Activated T-helper 9 cell treated with anti-CD3 and anti-CD28 coated beads, Interleukin-2, amount 50 U/mL, for 16 hours (primary cell): Measurements from ENCODE around the gene RAPGEF5.

Experiments used
- DNase-seq: peaks from one replicate; pipeline ENCODE4 v3.0.0-alpha.2; 2020; ENCODE audit warnings: low read depth

Gene RAPGEF5

GRCh38 chr7:22150221-22150620 is 206.7 kb downstream of the RAPGEF5 start:
- DNase-seq = no peak

GRCh38 chr7:22147868-22148267 is 209.1 kb downstream of the RAPGEF5 start:
- DNase-seq = no peak

GRCh38 chr7:22146961-22147512 is 209.9 kb downstream of the RAPGEF5 start:
- DNase-seq = no peak

- no peak for DNase-seq
Observed at GRCh38 chr7:22144950-22145349, 212.0 kb downstream of the RAPGEF5 start.

GRCh38 chr7:22143491-22143890 is 213.5 kb downstream of the RAPGEF5 start:
- no peak for DNase-seq

- no peak for DNase-seq
Observed at GRCh38 chr7:22142572-22142971, 214.4 kb downstream of the RAPGEF5 start.

GRCh38 chr7:22141355-22141754 is 215.6 kb downstream of the RAPGEF5 start:
- no peak for DNase-seq

GRCh38 chr7:22140578-22140977 is 216.4 kb downstream of the RAPGEF5 start:
- DNase-seq = no peak

- no peak for DNase-seq
Observed at GRCh38 chr7:22138886-22139285, 218.1 kb downstream of the RAPGEF5 start.

GRCh38 chr7:22138106-22138505 is 218.8 kb downstream of the RAPGEF5 start:
- DNase-seq = no peak

GRCh38 chr7:22137466-22137865 is 219.5 kb downstream of the RAPGEF5 start:
- no peak for DNase-seq

GRCh38 chr7:22137026-22137425 is 219.9 kb downstream of the RAPGEF5 start:
- DNase-seq = no peak

GRCh38 chr7:22129819-22130580 is 227.0 kb downstream of the RAPGEF5 start:
- no peak for DNase-seq

- no peak for DNase-seq
Observed at GRCh38 chr7:22129166-22129565, 227.8 kb downstream of the RAPGEF5 start.

GRCh38 chr7:22128528-22128920 is 228.4 kb downstream of the RAPGEF5 start:
- DNase-seq = no peak

GRCh38 chr7:22127835-22128527 is 229.0 kb downstream of the RAPGEF5 start:
- no peak for DNase-seq

GRCh38 chr7:22125436-22125835 is 231.5 kb downstream of the RAPGEF5 start:
- no peak for DNase-seq

GRCh38 chr7:22124941-22125340 is 232.0 kb downstream of the RAPGEF5 start:
- no peak for DNase-seq

GRCh38 chr7:22123139-22123538 is 233.8 kb downstream of the RAPGEF5 start:
- DNase-seq = no peak

GRCh38 chr7:22121702-22122474 is 235.1 kb downstream of the RAPGEF5 start:
- DNase-seq = no peak

GRCh38 chr7:22120391-22121053 is 236.4 kb downstream of the RAPGEF5 start:
- no peak for DNase-seq

- DNase-seq = no peak
Observed at GRCh38 chr7:22117222-22117621, 239.7 kb downstream of the RAPGEF5 start.
